Epidermal melanocyte (primary cell): ENCODE measurements around the gene ZNF578.
"Not testable (repeated sequence)": the region's sequence is repeated elsewhere in the genome, so short reads cannot be mapped to it uniquely, and the experiment has no call there.

ENCODE experiments used
- DNase-seq: peaks from one replicate; pipeline ENCODE4 v3.0.0; 2011; ENCODE audit warnings: low spot score; ENCODE audit not compliant: insufficient read length

The ZNF578 gene

GRCh38 chr19:52453324-52454094, at the start of gene ZNF578:
TSS of gene ZNF578 (plus strand) at chr19:52453553. CDS start at chr19:52501846, 48,293 bp downstream.
- peak; percentile 88 for DNase-seq

- no peak for DNase-seq
These were observed 43.1 kb upstream of the ZNF578 start for GRCh38 chr19:52410276-52410675.

DNA sequence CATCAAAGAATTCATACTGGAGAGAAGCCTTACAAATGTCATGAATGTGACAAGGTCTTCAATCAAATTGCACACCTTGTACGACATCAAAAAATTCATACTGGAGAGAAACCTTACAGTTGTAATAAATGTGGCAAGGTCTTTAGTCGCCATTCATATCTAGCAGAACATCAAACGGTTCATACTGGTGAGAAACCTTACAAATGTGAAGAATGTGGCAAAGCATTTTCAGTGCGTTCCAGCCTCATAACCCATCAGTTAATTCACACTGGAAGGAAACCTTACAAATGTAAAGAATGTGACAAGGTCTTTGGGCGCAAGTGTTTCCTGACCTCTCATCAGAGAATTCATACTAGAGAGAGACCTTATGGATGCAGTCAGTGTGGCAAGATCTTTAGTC, 37.6 kb upstream of the ZNF578 start:
- DNase-seq, result no peak

DNA sequence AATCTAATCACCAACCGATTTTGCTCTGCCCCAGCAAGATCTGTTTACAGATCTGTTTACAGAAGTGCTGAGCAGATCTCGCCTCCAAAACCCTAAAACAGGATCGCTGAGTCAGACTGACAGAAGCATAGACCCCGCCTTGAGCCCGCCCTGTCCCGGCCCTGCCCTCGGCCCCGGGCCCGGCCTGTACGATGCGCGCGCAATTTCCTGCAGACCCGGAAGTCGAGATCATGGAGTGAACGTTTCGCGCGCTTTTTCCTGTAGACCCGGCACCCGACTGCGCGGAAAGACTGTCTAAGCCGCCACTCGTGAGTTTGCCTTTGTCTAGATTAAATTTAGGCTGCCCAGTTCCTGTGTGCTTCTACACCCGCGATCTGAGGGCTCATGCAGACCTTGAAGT, 24.4 kb upstream of the ZNF578 start, which contains the start of gene ZNF534:
Gene ZNF534, plus strand, starts transcription at position 212 of the 400 bp plus-strand sequence. CDS start 2,327 bp downstream, outside the sequence.
- DNase-seq, result no peak

GRCh38 chr19:52442179-52442578, 11.2 kb upstream of the ZNF578 start:
- DNase-seq, result no peak

GRCh38 chr19:52444506-52444905, 8.8 kb upstream of the ZNF578 start:
- no peak for DNase-seq

- no peak for DNase-seq
These were observed 2.1 kb upstream of the ZNF578 start for GRCh38 chr19:52451241-52451640.

GRCh38 chr19:52464798-52465470, 11.6 kb downstream of the ZNF578 start:
- no peak for DNase-seq

- DNase-seq, result no peak
These were observed 20.4 kb downstream of the ZNF578 start for GRCh38 chr19:52473655-52474350.

GRCh38 chr19:52474351-52475127, 21.2 kb downstream of the ZNF578 start:
- no peak for DNase-seq

GRCh38 chr19:52484111-52484743, 30.9 kb downstream of the ZNF578 start:
- not testable (repeated sequence) for DNase-seq

- DNase-seq, result not testable (repeated sequence)
These were observed 31.7 kb downstream of the ZNF578 start for GRCh38 chr19:52485064-52485463.

DNA sequence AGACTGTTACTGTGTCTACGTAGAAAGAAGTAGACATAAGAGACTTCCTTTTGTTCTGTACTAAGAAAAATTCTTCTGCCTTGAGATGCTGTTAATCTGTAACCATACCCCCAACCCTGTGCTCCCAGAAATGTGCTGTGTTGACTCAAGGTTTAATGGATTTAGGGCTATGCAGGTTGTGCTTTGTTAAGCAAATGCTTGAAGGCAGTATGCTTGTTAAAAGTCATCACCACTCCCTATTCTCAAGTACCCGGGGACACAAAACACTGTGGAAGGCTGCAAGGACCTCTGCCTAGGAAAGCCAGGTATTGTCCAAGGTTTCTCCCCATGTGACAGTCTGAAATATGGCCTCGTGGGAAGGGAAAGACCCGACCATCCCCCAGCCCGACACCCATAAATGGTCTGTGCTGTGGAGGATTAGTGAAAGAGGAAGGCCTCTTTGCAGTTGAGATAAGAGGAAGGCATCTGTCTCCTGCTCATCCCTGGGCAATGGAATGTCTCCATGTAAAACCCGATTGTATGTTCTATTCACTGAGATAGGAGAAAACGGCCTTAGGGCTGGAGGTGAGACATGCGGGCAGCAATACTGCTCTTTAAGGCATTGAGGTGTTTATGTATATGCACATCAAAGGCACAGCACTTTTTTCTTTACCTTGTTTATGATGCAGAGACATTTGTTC, 32.3 kb downstream of the ZNF578 start:
- DNase-seq, result not testable (repeated sequence)

GRCh38 chr19:52492201-52492993, 39.0 kb downstream of the ZNF578 start:
- DNase-seq, result no peak

GRCh38 chr19:52492994-52493470, 39.7 kb downstream of the ZNF578 start:
- DNase-seq, result no peak

GRCh38 chr19:52494518-52494917, 41.2 kb downstream of the ZNF578 start:
- DNase-seq, result no peak

DNA sequence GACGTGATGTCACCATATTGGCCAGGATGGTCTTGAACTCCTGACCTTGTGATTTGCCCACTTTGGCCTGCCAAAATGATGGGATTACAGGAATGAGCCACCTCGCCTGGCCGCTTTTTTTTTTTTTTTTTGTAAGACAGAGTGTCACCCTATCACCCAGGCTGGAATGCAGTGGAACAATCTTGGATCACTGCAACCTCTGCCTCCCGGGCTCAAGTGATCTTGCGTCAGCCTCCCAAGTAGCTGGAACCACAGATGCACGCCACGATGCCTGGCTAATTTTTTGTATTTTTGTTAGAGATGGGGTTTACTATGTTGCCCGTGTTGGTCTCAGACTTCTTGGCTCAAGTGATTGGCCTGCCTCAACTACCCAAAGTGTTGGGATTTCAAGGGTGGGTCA, 45.2 kb downstream of the ZNF578 start:
- DNase-seq, result no peak

- not testable (repeated sequence) for DNase-seq
These were observed 47.1 kb downstream of the ZNF578 start for GRCh38 chr19:52500474-52500873.

- DNase-seq, result not testable (repeated sequence)
These were observed 47.6 kb downstream of the ZNF578 start for GRCh38 chr19:52500991-52501390.
